GM19438 (cell line): Measurements from ENCODE around the gene TMEM108.
"Not testable (repeated sequence)": the region's sequence is repeated elsewhere in the genome, so short reads cannot be mapped to it uniquely, and the experiment has no call there.

ENCODE experiments used
- ATAC-seq: cut with Tn5 transposase; IDR thresholded peaks from one replicate; pipeline ENCODE4 v1.9.1; 2021; ENCODE audit warnings: low read depth; ENCODE audit not compliant: unreplicated experiment

TMEM108 gene

GRCh38 chr3:133038089-133038730 lies at the start of gene TMEM108:
Gene TMEM108 (plus strand): TSS chr3:133038391.
- ATAC-seq: no peak

- no peak for ATAC-seq
Measured at GRCh38 chr3:132995971-132996370, 42.2 kb upstream of the TMEM108 start.

GRCh38 chr3:132997404-132998185 lies 40.6 kb upstream of the TMEM108 start:
- ATAC-seq: no peak

- not testable (repeated sequence) for ATAC-seq
Measured at GRCh38 chr3:133005032-133005431, 33.2 kb upstream of the TMEM108 start.

GRCh38 chr3:133007601-133008000 lies 30.6 kb upstream of the TMEM108 start:
- no peak for ATAC-seq

- no peak for ATAC-seq
Measured at GRCh38 chr3:133014325-133014724, 23.9 kb upstream of the TMEM108 start.

- ATAC-seq: not testable (repeated sequence)
Measured at GRCh38 chr3:133015573-133015972, 22.6 kb upstream of the TMEM108 start.

- ATAC-seq: no peak
Measured at GRCh38 chr3:133016838-133017309, 21.3 kb upstream of the TMEM108 start.

- no peak for ATAC-seq
Measured at GRCh38 chr3:133018921-133019320, 19.3 kb upstream of the TMEM108 start.

- no peak for ATAC-seq
Measured at GRCh38 chr3:133021206-133021605, 17.0 kb upstream of the TMEM108 start.

- no peak for ATAC-seq
Measured at GRCh38 chr3:133023362-133023761, 14.8 kb upstream of the TMEM108 start.

GRCh38 chr3:133025546-133025945 lies 12.6 kb upstream of the TMEM108 start:
- ATAC-seq: no peak

- ATAC-seq: no peak
Measured at GRCh38 chr3:133032301-133032700, 5.9 kb upstream of the TMEM108 start.

GRCh38 chr3:133037436-133037835 lies 755 bp upstream of the TMEM108 start:
- no peak for ATAC-seq

- ATAC-seq: no peak
Measured at GRCh38 chr3:133038731-133039375, 662 bp downstream of the TMEM108 start.

GRCh38 chr3:133040696-133041523 lies 2.7 kb downstream of the TMEM108 start:
- ATAC-seq: peak; percentile 79

GRCh38 chr3:133041524-133041829 lies 3.3 kb downstream of the TMEM108 start:
- no peak for ATAC-seq

- no peak for ATAC-seq
Measured at GRCh38 chr3:133042778-133043177, 4.6 kb downstream of the TMEM108 start.

- ATAC-seq: no peak
Measured at GRCh38 chr3:133047980-133048379, 9.8 kb downstream of the TMEM108 start.

GRCh38 chr3:133049491-133049890 lies 11.3 kb downstream of the TMEM108 start:
- ATAC-seq: no peak

GRCh38 chr3:133050891-133051290 lies 12.7 kb downstream of the TMEM108 start:
- ATAC-seq: no peak
